HG03097 (cell line): Measurements from ENCODE around the gene HS6ST3.

Source experiments
- ATAC-seq: cut with Tn5 transposase; IDR thresholded peaks from one replicate; pipeline ENCODE4 v1.9.1; 2021; ENCODE audit not compliant: unreplicated experiment, low FRiP score

HS6ST3 gene

GRCh38 chr13:96690998-96691397, 601.1 kb downstream of the HS6ST3 start:
- no peak for ATAC-seq

- ATAC-seq, result no peak
Observed at GRCh38 chr13:96696389-96696900, 606.5 kb downstream of the HS6ST3 start.

GRCh38 chr13:96700657-96701056, 610.8 kb downstream of the HS6ST3 start:
- no peak for ATAC-seq

- ATAC-seq, result no peak
Observed at GRCh38 chr13:96707146-96707545, 617.2 kb downstream of the HS6ST3 start.

- ATAC-seq, result no peak
Observed at GRCh38 chr13:96710166-96710862, 620.4 kb downstream of the HS6ST3 start.

GRCh38 chr13:96720446-96720845, 630.5 kb downstream of the HS6ST3 start:
- ATAC-seq, result no peak

- no peak for ATAC-seq
Observed at GRCh38 chr13:96726651-96727050, 636.7 kb downstream of the HS6ST3 start.

- ATAC-seq, result no peak
Observed at GRCh38 chr13:96728463-96728862, 638.6 kb downstream of the HS6ST3 start.

- no peak for ATAC-seq
Observed at GRCh38 chr13:96730676-96731075, 640.8 kb downstream of the HS6ST3 start.

- no peak for ATAC-seq
Observed at GRCh38 chr13:96734499-96734898, 644.6 kb downstream of the HS6ST3 start.

GRCh38 chr13:96741779-96742178, 651.9 kb downstream of the HS6ST3 start:
- ATAC-seq, result no peak

- no peak for ATAC-seq
Observed at GRCh38 chr13:96743296-96744089, 653.6 kb downstream of the HS6ST3 start.

- ATAC-seq, result no peak
Observed at GRCh38 chr13:96744367-96745331, 654.7 kb downstream of the HS6ST3 start.

GRCh38 chr13:96746886-96747285, 657.0 kb downstream of the HS6ST3 start:
- no peak for ATAC-seq

- ATAC-seq, result no peak
Observed at GRCh38 chr13:96749825-96750224, 659.9 kb downstream of the HS6ST3 start.

GRCh38 chr13:96751089-96751488, 661.2 kb downstream of the HS6ST3 start:
- no peak for ATAC-seq

- ATAC-seq, result no peak
Observed at GRCh38 chr13:96762876-96763275, 673.0 kb downstream of the HS6ST3 start.

- no peak for ATAC-seq
Observed at GRCh38 chr13:96766306-96766705, 676.4 kb downstream of the HS6ST3 start.

- ATAC-seq, result no peak
Observed at GRCh38 chr13:96768524-96768923, 678.6 kb downstream of the HS6ST3 start.

- no peak for ATAC-seq
Observed at GRCh38 chr13:96769874-96770273, 680.0 kb downstream of the HS6ST3 start.
